ENCODE results near the gene ADGRG3. TPM values are rescaled to one million over a fixed set of nuclear protein-coding genes. Genes with fewer than 3 reads are reported as not detected.
"Not testable (repeated sequence)": the region's sequence is repeated elsewhere in the genome, so short reads cannot be mapped to it uniquely, and the experiment has no call there.

Gene ADGRG3
- total RNA-seq, 4 donors from 2014 or later: 2.3 to 17.7 (median 4.4) TPM

GRCh38 chr16:57707331-57707730 is 39.2 kb downstream of the ADGRG3 start:
- DNase-seq (ENCODE audit: low spot score) (no peak), ATAC-seq (ENCODE audit: low FRiP score) (no peak)
- no peak for TF ChIP-seq CTCF (IDR thresholded peaks at IDR 0.05)

- no peak for DNase-seq (ENCODE audit: low spot score)
- no peak for TF ChIP-seq CTCF (IDR thresholded peaks at IDR 0.05)
- no peak for ATAC-seq (ENCODE audit: low FRiP score)
Measured at GRCh38 chr16:57708168-57708567, 40.1 kb downstream of the ADGRG3 start.

- ATAC-seq (ENCODE audit: low FRiP score) (no peak), DNase-seq (ENCODE audit: low spot score) (no peak)
- TF ChIP-seq CTCF (IDR thresholded peaks at IDR 0.05): no peak
Measured at GRCh38 chr16:57709663-57710062, 41.6 kb downstream of the ADGRG3 start.

GRCh38 chr16:57711346-57711745 is 43.2 kb downstream of the ADGRG3 start:
- no peak for DNase-seq (ENCODE audit: low spot score)
- no peak for TF ChIP-seq CTCF (IDR thresholded peaks at IDR 0.05)
- no peak for ATAC-seq (ENCODE audit: low FRiP score)

GRCh38 chr16:57711993-57712392 is 43.9 kb downstream of the ADGRG3 start:
- no peak for ATAC-seq (ENCODE audit: low FRiP score)
- no peak for TF ChIP-seq CTCF (IDR thresholded peaks at IDR 0.05)
- DNase-seq (ENCODE audit: low spot score): no peak

GRCh38 chr16:57712569-57712968 is 44.5 kb downstream of the ADGRG3 start:
- DNase-seq (ENCODE audit: low spot score); ATAC-seq (ENCODE audit: low FRiP score): not testable (repeated sequence)

- TF ChIP-seq CTCF (IDR thresholded peaks at IDR 0.05): no peak
- no peak for DNase-seq (ENCODE audit: low spot score)
Measured at GRCh38 chr16:57713596-57713995, 45.5 kb downstream of the ADGRG3 start.

GRCh38 chr16:57714047-57714446 is 45.9 kb downstream of the ADGRG3 start:
- DNase-seq (ENCODE audit: low spot score) (no peak), ATAC-seq (ENCODE audit: low FRiP score) (no peak)
- no peak for TF ChIP-seq CTCF (IDR thresholded peaks at IDR 0.05)

More at GRCh38 chr16:57713596-57713995, 45.5 kb downstream of the ADGRG3 start:
- ATAC-seq (ENCODE audit: low FRiP score): no peak
